Measurements from ENCODE around the gene SEC14L5. TPM values are rescaled to one million over a fixed set of nuclear protein-coding genes. Genes with fewer than 3 reads are reported as not detected.
"Not testable (repeated sequence)": the region's sequence is repeated elsewhere in the genome, so short reads cannot be mapped to it uniquely, and the experiment has no call there.

Gene SEC14L5
- total RNA-seq, 1 donor from 2014 or later = not detected

DNA sequence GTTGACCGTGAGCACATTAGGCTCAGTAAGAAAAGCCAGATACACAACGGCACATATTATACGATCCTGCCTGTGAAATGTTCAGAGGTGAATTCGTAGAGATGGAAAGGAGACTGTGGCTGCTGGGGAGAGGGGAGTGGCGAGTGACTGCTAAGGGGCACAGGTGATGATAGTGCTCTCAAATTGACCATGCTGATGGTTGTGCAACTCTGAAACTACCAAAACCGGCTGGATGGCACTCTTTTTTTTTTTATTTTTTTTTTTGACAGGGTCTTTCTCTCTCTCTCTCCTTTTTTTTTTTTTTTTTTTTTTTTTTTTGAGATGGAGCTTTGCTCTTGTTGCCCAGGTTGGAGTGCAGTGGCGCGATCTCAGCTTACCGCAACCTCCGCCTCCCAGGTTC is 8.1 kb upstream of the SEC14L5 start:
- no peak for DNase-seq (ENCODE audit: extremely low spot score, unreplicated experiment)
- Mint-ChIP-seq H3K36me3 (ENCODE audit: unreplicated experiment) (no peaks in the 10 kb centered on the region), H3K4me3 (ENCODE audit: unreplicated experiment) (no peak overlapping the region), H3K27me3 (ENCODE audit: unreplicated experiment) (no peaks in the 10 kb centered on the region), H3K4me1 (ENCODE audit: unreplicated experiment) (peaks cover 28% of the 10 kb centered on the region), H3K27ac (ENCODE audit: unreplicated experiment) (no peak overlapping the region), H3K9me3 (ENCODE audit: unreplicated experiment) (no peaks in the 10 kb centered on the region)
- TF ChIP-seq, protein P1, sequence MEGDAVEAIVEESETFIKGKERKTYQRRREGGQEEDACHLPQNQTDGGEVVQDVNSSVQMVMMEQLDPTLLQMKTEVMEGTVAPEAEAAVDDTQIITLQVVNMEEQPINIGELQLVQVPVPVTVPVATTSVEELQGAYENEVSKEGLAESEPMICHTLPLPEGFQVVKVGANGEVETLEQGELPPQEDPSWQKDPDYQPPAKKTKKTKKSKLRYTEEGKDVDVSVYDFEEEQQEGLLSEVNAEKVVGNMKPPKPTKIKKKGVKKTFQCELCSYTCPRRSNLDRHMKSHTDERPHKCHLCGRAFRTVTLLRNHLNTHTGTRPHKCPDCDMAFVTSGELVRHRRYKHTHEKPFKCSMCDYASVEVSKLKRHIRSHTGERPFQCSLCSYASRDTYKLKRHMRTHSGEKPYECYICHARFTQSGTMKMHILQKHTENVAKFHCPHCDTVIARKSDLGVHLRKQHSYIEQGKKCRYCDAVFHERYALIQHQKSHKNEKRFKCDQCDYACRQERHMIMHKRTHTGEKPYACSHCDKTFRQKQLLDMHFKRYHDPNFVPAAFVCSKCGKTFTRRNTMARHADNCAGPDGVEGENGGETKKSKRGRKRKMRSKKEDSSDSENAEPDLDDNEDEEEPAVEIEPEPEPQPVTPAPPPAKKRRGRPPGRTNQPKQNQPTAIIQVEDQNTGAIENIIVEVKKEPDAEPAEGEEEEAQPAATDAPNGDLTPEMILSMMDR (IDR thresholded peaks at IDR 0.05) = no peak

DNA sequence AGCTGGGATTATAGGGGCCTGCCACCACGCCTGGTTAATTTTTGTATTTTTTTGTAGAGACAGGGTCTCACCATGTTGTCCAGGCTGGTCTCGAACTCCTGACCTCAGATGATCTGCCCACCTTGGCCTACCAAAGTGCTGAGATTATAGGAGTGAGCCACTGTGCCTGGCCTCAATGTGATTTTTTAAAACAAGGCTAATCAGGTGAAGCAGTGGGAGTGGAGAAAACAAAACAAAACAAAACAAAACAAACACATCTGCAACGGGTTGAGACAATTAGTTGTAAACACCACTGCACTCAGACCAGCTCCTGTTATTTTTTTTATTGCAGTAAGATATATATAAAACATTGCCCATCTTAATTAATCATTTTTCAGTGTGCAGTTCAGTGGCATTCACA is 6.5 kb upstream of the SEC14L5 start:
- DNase-seq (ENCODE audit: extremely low spot score, unreplicated experiment); H3K9me3 Mint-ChIP-seq (ENCODE audit: unreplicated experiment); H3K27ac Mint-ChIP-seq (ENCODE audit: unreplicated experiment); H3K4me3 Mint-ChIP-seq (ENCODE audit: unreplicated experiment); H3K27me3 Mint-ChIP-seq (ENCODE audit: unreplicated experiment); H3K36me3 Mint-ChIP-seq (ENCODE audit: unreplicated experiment): not testable (repeated sequence)
- peaks cover 20% of the 10 kb centered on the region for H3K4me1 Mint-ChIP-seq (ENCODE audit: unreplicated experiment)

DNA sequence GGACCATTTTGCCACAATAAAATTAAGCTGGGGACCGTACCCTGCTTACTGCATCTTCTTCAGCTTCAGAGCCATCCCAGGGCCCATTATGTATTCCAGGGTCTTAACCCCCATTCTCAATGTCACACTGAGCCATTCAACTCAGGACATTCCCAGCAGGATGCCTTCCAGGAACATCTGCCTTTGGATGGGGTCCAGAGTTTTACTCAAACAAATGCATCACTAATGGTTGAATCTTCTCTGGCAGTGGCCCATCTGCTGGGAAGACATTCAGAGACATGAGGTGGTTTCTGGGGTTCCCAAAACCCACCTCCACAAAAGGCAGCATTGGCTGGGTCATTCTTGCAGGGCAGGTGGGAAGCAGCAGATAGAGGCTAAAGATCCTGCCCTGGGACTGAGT is 3.4 kb upstream of the SEC14L5 start:
- Mint-ChIP-seq H3K4me1 (ENCODE audit: unreplicated experiment) (peaks cover 16% of the 10 kb centered on the region), H3K9me3 (ENCODE audit: unreplicated experiment) (no peaks in the 10 kb centered on the region), H3K27me3 (ENCODE audit: unreplicated experiment) (no peaks in the 10 kb centered on the region)

GRCh38 chr16:4957420-4957719 is 760 bp upstream of the SEC14L5 start:
- no peak for DNase-seq (ENCODE audit: extremely low spot score, unreplicated experiment)
- Mint-ChIP-seq H3K4me3 (ENCODE audit: unreplicated experiment) (peak overlapping the region; percentile 82), H3K27me3 (ENCODE audit: unreplicated experiment) (no peaks in the 10 kb centered on the region), H3K4me1 (ENCODE audit: unreplicated experiment) (peaks cover 16% of the 10 kb centered on the region), H3K36me3 (ENCODE audit: unreplicated experiment) (no peaks in the 10 kb centered on the region), H3K9me3 (ENCODE audit: unreplicated experiment) (no peaks in the 10 kb centered on the region), H3K27ac (ENCODE audit: unreplicated experiment) (peak overlapping the region; percentile 40)
- TF ChIP-seq, protein P1 (IDR thresholded peaks at IDR 0.05) = no peak

More for the DNA sequence above, 3.4 kb upstream of the SEC14L5 start:
- no peaks in the 10 kb centered on the region for H3K36me3 Mint-ChIP-seq (ENCODE audit: unreplicated experiment)
- no peak overlapping the region for H3K4me3 Mint-ChIP-seq (ENCODE audit: unreplicated experiment)
- TF ChIP-seq, protein P1 (IDR thresholded peaks at IDR 0.05) = no peak
- no peak for DNase-seq (ENCODE audit: extremely low spot score, unreplicated experiment)
- no peak overlapping the region for H3K27ac Mint-ChIP-seq (ENCODE audit: unreplicated experiment)

DNA sequence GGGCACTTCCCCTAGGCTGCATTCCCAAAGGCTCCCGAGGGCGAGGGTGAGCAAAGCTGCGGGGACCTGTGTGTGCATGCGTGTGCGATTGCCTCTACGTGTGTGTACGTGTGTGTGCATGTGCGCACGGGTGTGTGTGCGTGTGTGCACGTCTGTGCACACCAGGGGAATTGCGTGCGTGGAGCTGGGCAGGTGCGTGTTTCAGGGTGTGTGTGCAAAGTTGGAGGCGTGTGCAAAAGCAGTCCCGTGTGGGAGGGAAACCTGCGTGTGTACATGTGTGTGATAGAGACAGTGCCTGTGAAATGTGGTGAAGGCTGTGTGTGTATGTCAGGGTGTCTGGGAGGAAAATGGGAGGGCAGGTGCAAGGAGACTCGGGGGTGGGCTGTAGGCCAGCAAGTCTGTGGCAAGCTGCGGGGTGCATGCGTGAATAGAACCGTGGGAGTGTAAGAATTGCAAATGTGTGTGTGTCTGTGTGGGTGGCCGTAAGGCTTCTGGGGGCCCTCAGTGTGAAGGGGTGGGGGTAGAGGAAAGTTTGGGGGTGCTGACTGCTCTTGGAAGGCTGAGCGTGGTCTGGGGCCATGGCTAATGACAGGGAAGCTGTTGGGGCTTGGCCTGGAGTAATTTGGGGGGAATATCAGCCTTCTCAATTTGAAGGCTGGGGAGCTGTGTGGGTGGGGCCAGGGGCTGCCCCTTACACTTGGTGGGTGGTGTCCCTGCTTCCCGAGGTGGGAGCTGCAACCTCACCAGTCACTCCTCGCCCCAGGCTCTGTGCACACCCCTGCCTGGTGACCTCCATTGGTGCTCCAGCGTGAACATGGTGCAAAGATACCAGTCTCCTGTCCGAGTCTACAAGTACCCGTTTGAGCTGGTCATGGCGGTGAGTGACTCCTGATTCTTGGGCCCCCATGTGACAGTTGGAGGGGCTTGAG is 644 bp downstream of the SEC14L5 start:
- no peak for DNase-seq (ENCODE audit: extremely low spot score, unreplicated experiment)
- H3K27ac Mint-ChIP-seq (ENCODE audit: unreplicated experiment) = no peak overlapping the region
- peaks cover 16% of the 10 kb centered on the region for H3K4me1 Mint-ChIP-seq (ENCODE audit: unreplicated experiment)
- peak overlapping the region; percentile 63 for H3K4me3 Mint-ChIP-seq (ENCODE audit: unreplicated experiment)
- H3K36me3 Mint-ChIP-seq (ENCODE audit: unreplicated experiment) = no peaks in the 10 kb centered on the region
- TF ChIP-seq, protein P1 (IDR thresholded peaks at IDR 0.05) = no peak
- no peaks in the 10 kb centered on the region for H3K9me3 Mint-ChIP-seq (ENCODE audit: unreplicated experiment)
- H3K27me3 Mint-ChIP-seq (ENCODE audit: unreplicated experiment) = no peaks in the 10 kb centered on the region

Data from osteocyte (in vitro differentiated cells).